Measurements from ENCODE around the gene ZNF33A. TPM values are rescaled to one million over a fixed set of nuclear protein-coding genes. Genes with fewer than 3 reads are reported as not detected.
"Not testable (repeated sequence)": the region's sequence is repeated elsewhere in the genome, so short reads cannot be mapped to it uniquely, and the experiment has no call there.

The ZNF33A gene
- total RNA-seq, 1 donor from 2014 or later, result 8.0 TPM

DNA sequence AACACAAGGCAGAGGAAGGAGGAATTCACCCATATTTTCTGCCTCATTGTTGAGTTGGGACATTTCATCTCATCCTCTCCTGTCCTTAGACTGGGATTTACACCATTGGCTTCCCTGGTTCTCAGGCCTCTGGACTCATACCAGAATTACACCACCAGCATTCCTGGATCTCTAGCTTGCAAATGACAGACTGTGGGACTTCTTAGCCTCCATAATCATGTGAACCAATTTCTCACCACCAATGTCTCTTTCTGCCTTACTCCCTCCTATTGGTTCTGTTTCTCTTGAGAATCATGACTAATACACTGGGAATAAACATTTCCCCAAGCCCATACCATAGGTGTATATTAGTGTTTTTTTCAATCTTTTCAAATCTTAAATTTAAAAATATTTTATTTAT lies 2.9 kb upstream of the ZNF33A start:
- Histone ChIP-seq H3K9me3 (no peaks in the 10 kb centered on the region), H3K27ac (no peak overlapping the region), H3K4me3 (no peak overlapping the region), H3K27me3 (no peaks in the 10 kb centered on the region), H3K4me1 (peaks cover 0 to 9% of the 10 kb centered on the region in 2 donors), H3K36me3 (no peaks in the 10 kb centered on the region)
- TF ChIP-seq, protein P1, sequence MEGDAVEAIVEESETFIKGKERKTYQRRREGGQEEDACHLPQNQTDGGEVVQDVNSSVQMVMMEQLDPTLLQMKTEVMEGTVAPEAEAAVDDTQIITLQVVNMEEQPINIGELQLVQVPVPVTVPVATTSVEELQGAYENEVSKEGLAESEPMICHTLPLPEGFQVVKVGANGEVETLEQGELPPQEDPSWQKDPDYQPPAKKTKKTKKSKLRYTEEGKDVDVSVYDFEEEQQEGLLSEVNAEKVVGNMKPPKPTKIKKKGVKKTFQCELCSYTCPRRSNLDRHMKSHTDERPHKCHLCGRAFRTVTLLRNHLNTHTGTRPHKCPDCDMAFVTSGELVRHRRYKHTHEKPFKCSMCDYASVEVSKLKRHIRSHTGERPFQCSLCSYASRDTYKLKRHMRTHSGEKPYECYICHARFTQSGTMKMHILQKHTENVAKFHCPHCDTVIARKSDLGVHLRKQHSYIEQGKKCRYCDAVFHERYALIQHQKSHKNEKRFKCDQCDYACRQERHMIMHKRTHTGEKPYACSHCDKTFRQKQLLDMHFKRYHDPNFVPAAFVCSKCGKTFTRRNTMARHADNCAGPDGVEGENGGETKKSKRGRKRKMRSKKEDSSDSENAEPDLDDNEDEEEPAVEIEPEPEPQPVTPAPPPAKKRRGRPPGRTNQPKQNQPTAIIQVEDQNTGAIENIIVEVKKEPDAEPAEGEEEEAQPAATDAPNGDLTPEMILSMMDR (IDR thresholded peaks at IDR 0.05), result no peak
- intact Hi-C loops (cut with DNase I), result no loop called here
- no peak for DNase-seq (ENCODE audit: low spot score in 2 of 2)

DNA sequence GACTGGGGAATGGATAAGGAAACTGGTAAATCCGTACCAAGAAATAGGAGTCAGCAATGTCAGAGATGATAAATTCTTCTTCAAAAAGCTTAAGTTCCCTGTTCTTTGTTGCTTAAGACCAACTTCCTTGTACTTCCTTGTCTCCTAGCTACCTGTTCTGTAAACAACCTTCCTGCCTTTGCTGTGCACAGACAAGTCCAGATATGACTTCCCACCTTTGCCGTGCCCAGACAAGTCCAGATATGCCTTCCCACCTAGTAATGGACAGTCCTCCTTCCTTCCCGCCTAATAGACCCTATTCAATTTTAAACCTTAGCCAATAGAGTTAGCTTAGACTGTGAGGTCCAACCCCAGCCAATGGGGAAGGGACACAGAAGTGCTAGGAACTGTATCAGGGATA lies 2.5 kb upstream of the ZNF33A start:
- DNase-seq (ENCODE audit: low spot score in 2 of 2), result no peak
- H3K27ac ChIP-seq, result no peak overlapping the region
- H3K27me3 ChIP-seq, result no peaks in the 10 kb centered on the region
- TF ChIP-seq, protein P1 (IDR thresholded peaks at IDR 0.05), result no peak
- intact Hi-C loops (cut with DNase I), result no loop called here
- no peaks in the 10 kb centered on the region for H3K9me3 ChIP-seq
- peaks cover 0 to 9% of the 10 kb centered on the region in 2 donors for H3K4me1 ChIP-seq
- H3K4me3 ChIP-seq, result no peak overlapping the region
- H3K36me3 ChIP-seq, result no peaks in the 10 kb centered on the region

- Histone ChIP-seq H3K4me3 (no peak overlapping the region), H3K27ac (no peak overlapping the region), H3K27me3 (no peaks in the 10 kb centered on the region), H3K36me3 (peaks cover 38 to 65% of the 10 kb centered on the region in 2 donors), H3K9me3 (no peaks in the 10 kb centered on the region), H3K4me1 (peaks cover 0 to 7% of the 10 kb centered on the region in 2 donors)
- TF ChIP-seq, protein P1 (IDR thresholded peaks at IDR 0.05), result no peak
- intact Hi-C loops (cut with DNase I), result no loop called here
- no peak for DNase-seq (ENCODE audit: low spot score in 2 of 2)
Observed at GRCh38 chr10:38016354-38016753, 5.9 kb downstream of the ZNF33A start.

GRCh38 chr10:38019124-38019523 lies 8.6 kb downstream of the ZNF33A start:
- intact Hi-C loops (cut with DNase I); DNase-seq (ENCODE audit: low spot score in 2 of 2); H3K4me1 ChIP-seq; H3K4me3 ChIP-seq; H3K27me3 ChIP-seq; H3K27ac ChIP-seq; H3K9me3 ChIP-seq: not testable (repeated sequence)
- H3K36me3 ChIP-seq, result peaks cover 43 to 71% of the 10 kb centered on the region in 2 donors

DNA sequence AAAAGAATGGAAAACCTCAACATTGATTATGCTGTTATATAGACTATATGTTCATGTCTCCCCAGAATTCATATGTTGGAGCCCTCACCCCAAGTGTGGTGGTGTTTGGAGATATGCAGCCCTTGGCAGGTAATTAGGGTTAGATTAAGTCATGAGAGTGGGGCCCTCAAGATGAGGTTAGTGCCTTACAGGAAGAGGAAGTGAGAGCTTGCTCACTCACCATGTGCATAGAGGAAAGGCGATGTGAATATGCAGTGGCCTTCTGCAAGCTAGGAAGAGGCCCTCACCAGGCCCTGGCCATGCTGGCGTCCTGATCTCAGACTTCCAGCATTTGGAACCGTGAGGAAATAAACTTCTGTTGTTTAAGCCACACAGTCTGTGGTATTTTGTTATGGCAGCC lies 14.8 kb downstream of the ZNF33A start:
- no peak for DNase-seq (ENCODE audit: low spot score in 2 of 2)
- Histone ChIP-seq H3K27me3 (no peaks in the 10 kb centered on the region), H3K9me3 (no peaks in the 10 kb centered on the region), H3K4me1 (no peaks in the 10 kb centered on the region), H3K27ac (no peak overlapping the region), H3K4me3 (no peak overlapping the region), H3K36me3 (peaks cover 15 to 68% of the 10 kb centered on the region in 2 donors)
- TF ChIP-seq, protein P1 (IDR thresholded peaks at IDR 0.05), result no peak
- intact Hi-C loops (cut with DNase I), result no loop called here

GRCh38 chr10:38027986-38028385 lies 17.5 kb downstream of the ZNF33A start:
- no peak overlapping the region for H3K4me3 ChIP-seq
- H3K4me1 ChIP-seq, result no peaks in the 10 kb centered on the region
- TF ChIP-seq, protein P1 (IDR thresholded peaks at IDR 0.05), result no peak
- no peaks in the 10 kb centered on the region for H3K27me3 ChIP-seq
- no peak overlapping the region for H3K27ac ChIP-seq
- H3K9me3 ChIP-seq, result no peaks in the 10 kb centered on the region
- no peak for DNase-seq (ENCODE audit: low spot score in 2 of 2)
- intact Hi-C loops (cut with DNase I), result no loop called here
- H3K36me3 ChIP-seq, result peaks cover 23 to 78% of the 10 kb centered on the region in 2 donors

Measured in ascending aorta (tissue), 2 donors.